IPS-11a (cell line): ENCODE data around the gene PEX26.
"Not testable (repeated sequence)": the region's sequence is repeated elsewhere in the genome, so short reads cannot be mapped to it uniquely, and the experiment has no call there.

Source experiments
- H3K4me3 ChIP-seq: one replicate; pipeline ENCODE4 v1.5.1; 2013; ENCODE audit warnings: low read depth, low read length, control low read depth

PEX26 gene

DNA sequence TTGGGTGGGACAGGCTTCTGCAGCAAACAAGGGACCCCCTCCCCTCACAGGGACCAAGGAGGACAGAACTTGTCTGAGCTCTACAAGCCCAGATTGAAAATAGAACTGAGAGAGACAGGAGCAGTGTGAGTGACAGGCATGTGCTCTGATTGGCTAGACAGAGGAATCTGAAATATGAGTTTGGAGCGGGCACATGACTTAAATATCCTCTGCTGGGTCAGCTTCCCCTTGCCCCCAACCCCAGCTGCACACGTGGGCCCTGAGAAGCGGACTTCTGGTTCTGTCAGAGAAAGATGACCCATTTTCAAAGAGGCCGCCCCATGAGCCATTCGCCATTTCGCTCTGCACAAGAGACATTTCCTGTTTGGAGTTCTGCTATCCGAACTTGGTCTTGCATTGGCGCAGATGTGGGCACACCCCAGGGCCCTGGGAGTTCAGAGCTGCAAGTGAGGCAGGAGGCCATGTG lies 38.1 kb downstream of the PEX26 start:
- no peak overlapping the region for H3K4me3 ChIP-seq

DNA sequence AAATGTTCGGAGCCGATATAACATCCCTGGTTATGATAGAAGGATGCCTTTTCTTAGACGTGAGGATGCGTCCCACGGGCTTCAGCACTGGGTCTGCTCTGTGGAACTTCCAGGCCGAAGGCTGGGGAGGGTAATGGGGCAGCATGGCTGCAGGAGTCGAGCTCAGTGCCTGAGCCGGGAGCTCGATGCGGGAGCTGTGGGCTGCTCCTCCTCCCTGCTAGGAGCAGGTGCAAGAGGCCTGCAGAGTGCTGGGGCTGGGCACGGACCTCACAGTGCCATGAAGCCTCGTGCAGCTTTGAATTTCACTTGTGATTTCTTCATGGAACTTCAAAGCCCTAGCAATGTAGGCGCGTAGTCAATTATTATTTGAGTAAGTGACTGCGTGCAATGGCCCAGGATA lies 38.8 kb downstream of the PEX26 start:
- H3K4me3 ChIP-seq: no peak overlapping the region

DNA sequence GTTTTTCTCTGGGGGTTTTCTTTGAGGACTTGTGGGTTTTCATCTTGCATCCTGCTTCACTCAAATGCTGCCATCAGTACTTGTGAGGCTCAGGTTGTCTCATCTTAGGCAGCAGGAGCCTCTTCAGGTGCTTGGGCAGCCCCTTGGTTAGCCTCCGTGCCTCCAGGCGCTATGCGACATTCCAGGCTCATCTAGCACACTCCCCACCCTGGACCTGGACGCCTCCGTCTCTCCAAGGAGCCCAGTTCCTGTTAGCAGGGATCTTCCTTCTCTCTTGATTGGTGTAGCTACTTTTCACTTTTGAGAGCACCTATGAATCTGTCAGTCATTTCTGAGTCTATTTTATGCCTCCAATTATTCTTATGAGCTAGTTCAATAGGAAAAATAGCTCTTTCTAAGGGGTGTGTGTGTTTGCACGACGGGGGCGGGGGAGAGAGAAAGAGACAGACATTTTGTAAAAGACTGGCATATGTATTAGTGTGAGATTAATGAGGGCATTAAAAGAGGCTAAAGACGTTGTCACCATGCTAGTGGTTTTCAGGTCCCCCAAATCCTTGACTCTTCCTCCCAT lies 40.6 kb downstream of the PEX26 start:
- H3K4me3 ChIP-seq: no peak overlapping the region

DNA sequence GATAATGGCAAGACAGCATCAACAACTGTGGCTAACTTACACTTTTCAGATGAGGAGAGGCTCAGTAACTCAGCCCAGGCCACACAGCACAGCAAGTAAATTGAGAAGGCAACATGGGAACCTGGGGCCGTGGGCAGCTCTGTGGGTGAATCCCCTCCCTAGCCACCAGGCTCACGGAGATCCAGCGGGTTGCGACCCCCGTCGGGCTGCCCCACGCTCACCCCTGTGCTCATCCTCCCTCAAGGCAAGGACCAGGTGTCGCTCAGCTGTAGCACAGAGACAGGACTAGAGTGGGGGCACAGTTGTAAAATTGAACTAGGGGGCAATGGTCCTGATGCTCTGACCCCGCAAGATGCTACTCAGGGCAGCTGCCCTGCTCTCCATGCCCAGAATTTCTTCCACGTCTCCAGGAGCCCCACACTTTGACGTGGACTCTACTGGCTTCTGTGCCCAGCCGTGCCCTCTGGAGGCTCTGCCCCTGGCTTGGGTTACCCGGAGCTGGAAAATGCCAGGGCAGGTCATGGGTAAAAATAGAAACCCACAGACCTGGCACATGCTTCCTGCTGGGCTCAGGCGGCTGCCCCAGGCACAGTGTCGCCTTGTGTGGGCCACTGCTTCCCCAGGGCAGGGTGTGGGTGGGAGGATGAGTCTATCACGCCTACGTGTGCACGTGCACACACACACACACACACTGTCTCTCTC lies 41.8 kb downstream of the PEX26 start:
- no peak overlapping the region for H3K4me3 ChIP-seq

DNA sequence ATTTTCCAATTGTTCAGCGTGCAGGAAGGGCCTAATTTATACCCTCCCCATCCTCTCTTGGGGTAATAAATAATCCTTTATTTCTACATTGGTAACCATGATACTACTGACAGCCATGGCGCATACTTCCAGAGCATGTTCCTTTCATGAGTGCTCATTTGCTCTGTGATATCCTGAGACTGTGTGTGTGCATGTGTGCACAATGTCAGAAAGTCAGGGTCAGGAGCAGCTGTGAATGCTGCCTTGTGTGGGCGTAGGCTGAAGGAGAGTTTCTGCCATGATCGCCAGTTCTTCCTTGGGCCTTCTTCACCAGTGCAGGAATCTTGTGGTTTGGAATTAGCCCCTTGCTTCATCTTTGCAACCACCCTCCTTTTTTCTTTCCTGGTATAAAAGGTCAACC lies 43.1 kb downstream of the PEX26 start:
- H3K4me3 ChIP-seq: no peak overlapping the region

DNA sequence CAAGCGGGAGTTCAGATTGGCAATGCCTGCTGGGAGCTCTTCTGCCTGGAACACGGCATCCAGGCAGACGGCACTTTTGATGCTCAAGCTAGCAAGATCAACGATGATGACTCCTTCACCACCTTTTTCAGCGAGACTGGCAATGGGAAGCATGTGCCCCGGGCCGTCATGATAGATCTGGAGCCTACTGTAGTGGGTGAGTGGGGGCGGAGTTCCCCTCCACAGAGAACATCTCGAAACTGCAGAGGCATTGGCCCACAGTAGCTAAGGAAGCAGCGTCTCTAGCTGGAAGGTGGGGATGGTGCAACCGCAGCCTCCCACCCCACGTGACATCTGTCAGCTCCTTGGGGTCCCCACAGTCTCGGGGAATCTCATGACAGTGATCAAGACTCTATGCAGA lies 43.7 kb downstream of the PEX26 start:
- H3K4me3 ChIP-seq: no peak overlapping the region

DNA sequence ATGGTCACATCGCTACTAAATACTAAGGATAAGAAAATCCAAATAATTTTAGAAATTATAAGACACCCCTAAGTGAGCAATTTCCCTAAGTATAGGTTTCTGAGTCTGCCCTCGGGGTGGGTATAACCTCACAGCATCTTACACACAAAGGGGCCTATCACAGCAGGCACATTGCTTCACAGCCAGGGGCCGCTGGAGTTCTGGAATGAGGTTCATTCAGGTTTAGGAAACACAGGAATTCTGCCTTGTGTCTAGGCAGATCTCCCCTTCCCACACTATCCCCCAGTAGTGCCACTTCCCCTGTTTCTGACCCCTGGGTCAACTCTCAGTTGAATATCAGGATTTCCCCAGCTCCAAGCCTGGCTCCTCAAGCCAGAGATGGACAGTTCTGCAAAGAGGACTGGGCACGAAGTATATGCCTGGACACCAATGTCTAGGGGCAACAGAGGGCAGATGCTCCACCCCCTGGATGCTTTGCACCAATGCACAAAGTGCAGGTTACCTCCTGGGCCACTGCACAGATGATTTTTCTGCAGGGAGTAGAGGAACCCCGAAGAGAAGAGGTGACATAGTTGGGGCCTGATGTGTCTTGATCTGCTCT lies 44.3 kb downstream of the PEX26 start:
- no peak overlapping the region for H3K4me3 ChIP-seq

DNA sequence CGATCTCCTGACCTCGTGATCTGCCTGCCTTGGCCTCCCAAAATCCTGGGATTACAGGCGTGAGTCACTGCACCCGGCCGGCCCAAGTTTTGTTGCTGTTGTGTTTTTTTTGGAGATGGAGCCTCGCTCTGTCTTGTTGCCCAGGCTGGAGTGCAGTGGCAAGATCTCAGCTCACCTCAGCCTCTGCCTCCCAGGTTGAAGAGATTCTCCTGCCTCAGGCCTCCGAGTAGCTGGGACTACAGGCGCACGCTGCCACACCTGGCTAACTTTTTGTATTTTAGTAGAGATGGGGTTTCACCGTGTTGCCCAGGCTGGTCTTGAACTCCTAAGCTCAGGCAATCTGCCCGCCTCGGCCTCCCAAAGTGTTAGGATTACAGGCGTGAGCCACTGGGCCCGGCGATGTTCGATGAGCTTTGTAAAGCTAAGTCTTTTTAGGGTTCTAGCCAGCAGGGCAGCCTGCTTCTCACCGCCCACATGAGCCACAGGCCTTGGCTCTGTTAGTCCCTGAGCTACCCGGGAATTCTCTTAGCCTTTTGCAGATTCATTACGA lies 45.8 kb downstream of the PEX26 start:
- H3K4me3 ChIP-seq: not testable (repeated sequence)

DNA sequence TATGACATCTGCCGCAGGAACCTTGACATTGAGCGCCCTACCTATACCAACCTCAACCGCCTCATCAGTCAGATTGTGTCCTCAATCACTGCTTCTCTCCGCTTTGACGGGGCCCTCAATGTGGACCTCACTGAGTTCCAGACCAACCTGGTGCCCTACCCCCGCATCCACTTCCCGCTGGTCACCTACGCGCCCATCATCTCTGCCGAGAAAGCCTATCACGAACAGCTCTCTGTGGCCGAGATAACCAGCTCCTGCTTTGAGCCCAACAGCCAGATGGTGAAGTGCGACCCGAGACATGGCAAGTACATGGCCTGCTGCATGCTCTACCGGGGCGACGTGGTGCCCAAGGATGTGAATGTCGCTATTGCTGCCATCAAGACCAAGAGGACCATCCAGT lies 48.8 kb downstream of the PEX26 start:
- H3K4me3 ChIP-seq: no peak overlapping the region

DNA sequence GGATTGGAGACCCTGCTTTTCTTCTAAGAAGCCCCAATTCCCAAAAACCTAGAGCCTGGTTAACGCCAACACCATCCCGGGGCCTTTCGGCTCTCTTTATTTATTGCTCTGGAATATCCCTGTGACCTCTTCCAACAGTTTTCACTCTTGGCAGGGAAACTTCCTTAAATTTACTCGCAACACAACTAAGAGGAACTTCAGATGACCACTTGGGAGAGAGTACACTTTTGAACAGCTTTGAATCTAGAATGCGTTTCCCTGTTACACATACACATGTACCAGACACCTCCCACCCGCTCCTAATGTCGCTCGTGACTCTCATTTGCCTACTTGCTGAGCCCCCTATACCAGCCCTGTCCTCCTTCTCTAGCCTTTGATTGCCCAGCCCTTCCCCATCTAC lies 52.2 kb downstream of the PEX26 start:
- H3K4me3 ChIP-seq: no peak overlapping the region

DNA sequence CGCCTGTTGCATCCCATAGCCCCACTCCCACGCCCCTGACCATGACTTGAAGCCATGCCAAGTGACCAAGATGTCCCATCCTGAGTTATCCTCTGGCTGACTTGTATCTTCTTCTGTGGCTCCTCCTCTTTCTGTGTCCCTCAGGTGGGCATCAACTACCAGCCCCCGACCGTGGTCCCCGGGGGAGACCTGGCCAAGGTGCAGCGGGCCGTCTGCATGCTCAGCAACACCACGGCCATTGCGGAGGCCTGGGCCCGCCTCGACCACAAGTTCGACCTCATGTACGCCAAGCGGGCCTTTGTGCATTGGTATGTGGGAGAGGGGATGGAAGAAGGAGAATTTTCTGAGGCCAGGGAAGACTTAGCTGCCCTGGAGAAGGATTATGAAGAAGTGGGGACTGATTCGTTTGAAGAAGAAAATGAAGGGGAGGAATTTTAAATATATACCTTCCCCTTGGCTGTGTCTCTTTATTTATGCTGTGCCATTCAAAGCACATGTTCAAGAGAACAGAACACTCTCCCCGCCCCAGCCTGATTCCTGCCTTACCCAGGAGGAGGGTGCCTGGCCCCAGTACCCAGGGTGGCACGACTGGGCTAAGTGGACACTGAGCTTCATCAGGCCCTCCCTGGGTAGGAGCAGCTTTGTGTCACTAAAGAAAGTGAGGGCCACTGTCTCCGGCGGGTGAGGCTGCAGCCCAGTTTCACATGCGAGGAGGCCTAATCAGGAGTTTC lies 53.1 kb downstream of the PEX26 start:
- H3K4me3 ChIP-seq: no peak overlapping the region

DNA sequence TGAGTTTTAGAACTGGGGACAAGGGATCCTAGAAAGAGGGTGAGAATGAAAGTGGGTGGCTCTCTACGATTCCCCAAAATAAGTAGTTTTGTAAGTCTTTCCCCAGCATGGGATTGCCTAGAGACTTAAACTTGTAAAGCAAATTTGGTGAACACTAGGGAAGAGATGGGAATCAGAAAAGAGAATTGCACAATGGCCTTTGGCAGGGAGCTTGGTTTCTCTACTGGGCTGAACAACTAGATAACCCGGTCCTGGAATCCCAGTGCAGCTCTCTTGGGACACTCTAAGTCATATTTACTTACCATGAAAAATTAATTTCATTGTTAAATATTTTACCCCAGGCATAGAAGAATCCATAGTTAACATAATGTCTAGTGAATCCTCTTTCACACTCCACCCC lies 55.7 kb downstream of the PEX26 start:
- no peak overlapping the region for H3K4me3 ChIP-seq

DNA sequence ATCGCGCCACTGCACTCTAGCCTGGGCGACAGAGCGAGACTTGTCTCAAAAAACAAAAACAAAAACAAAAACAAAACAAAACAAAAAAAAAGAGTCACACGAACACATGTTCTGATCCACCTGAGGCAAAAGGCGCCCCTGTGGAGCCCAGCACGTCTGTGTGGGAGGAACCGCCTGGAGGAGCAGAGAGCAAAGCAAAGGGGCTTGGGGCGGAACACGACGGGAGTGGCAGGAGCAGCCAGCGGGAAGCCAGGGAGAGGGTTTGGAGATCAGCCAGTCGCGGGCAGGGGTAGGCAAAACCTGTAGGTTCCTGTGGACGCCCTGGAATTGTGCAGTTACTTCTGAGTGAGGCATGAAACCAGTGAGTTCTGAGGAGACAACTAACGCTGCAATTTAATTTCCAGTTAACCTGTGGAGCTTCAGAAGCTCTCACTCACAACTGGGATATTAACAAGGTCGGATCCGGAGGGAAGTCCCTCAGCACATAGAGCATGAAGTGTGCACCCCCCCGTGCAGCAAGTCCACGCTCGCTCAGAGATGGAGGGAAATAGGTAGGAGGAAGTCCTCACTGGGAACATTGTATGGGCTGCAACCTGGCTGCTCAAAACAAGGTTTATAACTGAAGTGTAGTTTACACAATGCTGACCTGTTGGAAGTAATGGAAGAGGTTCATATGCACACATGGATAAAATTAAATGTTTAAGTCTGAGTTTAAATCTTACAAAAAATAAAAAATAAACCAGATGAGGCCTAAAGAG lies 59.0 kb downstream of the PEX26 start:
- H3K4me3 ChIP-seq: no peak overlapping the region

DNA sequence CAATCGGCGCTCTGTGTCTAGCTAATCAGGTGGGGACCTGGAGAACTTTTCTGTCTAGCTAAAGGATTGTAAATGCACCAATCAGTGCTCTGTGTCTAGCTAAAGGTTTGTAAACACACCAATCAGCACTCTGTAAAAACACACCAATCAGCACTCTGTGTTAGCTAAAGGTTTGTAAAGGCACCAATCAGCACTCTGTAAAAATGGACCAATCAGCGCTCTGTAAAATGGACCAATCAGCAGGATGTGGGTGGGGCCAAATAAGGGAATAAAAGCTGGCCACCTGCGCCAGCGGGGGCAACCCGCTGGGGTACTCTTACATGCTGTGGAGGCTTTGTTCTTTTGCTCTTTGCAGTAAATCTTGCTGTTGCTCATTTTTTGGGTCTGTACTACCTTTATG lies 63.2 kb downstream of the PEX26 start:
- H3K4me3 ChIP-seq: not testable (repeated sequence)

DNA sequence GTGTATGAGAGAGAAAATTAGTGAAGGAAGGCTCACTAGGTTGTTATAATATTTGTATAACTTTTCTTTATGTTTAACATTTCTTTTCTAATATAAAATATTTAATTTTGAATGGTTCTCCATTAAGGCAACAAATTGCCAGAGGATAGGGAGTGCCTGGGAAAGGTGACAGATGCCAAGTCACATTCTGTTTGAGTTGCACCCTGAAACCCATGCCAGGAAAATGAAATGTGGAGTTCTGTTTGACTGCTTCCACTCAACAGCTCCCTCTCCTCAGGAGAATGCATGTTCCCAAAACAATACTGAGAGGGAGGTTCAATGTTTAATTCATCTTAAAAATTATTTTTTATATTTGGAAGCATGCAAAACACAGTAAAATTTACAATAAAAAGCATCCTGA lies 66.3 kb downstream of the PEX26 start:
- no peak overlapping the region for H3K4me3 ChIP-seq

DNA sequence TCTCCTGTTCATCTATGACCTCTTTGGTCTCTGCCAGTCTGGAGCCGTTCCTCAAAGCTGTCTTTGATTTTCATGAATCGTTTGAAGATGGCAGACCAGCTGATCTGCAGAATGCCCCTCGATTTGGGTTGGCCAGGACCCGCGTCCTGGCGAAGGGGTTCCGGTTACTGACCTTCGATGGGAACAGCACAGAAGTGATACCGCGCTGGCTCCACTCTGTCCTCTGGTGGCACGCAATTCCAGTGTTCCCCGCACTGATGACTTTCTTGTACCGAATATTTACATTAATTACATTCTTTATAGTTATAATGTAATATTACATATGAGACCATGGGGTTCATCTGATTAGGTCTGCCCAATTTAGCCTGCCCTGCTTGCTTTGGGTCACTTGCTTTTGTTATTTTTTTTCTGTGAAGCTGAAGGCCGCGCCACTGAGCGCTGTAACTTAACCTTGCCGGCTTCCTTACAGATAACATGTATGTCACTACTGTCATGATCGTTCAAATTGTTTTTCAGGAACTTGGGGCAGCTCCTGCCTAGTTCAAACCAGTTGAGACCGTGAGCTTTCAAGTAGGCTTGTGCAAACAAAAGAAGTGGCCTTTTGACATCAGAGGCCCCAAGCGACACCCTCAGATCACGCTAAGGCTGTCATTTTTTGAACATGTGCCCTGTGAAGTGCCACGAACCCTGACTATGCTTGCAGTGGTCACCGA lies 68.0 kb downstream of the PEX26 start:
- H3K4me3 ChIP-seq: no peak overlapping the region

DNA sequence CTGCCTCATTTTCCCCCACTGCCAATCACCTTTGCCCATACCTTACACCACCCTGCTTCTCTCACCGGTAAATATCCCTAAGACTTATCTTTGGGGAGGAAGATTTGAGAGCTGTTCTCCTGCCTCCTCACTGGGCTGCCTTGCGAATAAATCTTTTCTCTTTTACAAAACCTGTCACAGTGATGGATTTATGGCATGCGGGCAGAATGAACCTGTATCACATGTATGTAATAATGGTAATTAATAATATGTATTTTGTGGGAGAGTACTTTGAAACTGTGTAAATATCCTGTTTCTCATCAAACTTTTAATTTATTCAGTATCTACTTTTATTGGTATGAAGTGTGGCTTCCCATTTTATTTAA lies 68.6 kb downstream of the PEX26 start:
- H3K4me3 ChIP-seq: no peak overlapping the region

DNA sequence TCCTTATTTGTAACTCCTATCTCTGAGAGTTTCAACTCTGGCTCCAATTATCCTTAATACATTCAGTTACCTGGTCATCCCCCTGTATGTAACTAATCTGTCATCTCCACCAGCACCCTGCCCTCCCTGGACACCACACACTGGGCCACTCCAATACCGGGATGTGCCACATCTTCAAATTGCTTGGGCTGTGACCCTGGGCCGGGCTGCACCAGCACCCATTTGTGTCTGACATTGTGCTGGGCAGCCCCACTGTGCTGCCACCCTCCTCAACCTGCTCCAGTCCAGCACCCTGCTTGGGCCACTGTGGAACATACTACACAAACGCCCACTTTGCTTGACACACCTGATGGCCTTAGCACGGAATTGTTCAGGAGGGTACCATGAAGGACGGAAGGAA lies 70.0 kb downstream of the PEX26 start:
- H3K4me3 ChIP-seq: no peak overlapping the region

DNA sequence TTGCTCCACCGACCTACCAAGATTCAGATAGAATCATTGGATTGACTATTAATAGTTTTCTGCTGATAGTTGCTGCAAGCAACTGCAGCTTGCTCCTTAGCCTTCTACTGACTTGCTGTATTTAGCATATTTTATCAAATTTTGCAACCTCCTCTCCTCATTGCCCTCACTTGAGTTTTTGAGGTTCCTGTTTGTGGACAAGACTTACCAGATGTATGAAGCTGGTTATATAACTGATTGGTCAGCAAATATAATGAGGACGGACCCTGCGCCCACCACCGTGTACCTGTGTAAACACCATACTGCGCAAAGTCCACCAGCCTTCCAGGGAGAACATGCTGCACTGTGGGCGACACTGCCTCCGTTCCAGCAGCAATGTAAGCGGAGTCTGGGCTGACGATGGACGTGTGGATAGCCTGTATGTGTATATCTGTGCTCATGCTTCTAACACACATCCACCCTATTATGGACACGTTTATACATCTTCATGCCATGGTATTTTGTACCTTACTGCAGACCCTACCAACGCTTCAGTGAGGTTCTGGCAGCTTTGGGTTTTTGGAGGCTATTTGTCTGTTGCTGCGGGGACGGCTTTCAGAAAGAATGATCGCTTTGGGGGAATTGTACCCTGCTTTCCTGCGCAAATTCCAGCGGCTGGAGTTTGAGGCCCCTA lies 70.6 kb downstream of the PEX26 start:
- H3K4me3 ChIP-seq: no peak overlapping the region

DNA sequence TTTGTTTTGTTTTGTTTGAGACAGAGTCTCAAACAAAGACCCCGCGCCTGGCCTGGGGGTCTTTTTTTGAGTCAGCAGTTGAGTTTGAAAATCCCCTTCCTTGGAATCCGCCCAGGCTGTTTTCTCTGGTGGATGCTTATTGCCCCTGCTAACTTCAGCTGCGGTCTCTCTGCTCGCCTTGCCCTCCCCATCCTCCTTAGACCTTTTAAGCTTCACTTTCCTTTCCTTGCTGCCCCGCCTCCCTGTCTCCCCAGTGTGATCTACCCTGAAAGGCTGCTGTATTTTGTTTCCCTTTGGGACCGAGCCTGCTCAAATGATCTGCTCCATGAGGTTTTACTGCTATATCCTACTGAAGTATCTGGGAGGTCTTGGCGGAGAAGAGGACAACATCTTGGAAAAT lies 74.7 kb downstream of the PEX26 start:
- no peak overlapping the region for H3K4me3 ChIP-seq
